ENCODE data around the gene KDM8. TPM values are rescaled to one million over a fixed set of nuclear protein-coding genes. Genes with fewer than 3 reads are reported as not detected.

KDM8 gene
- total RNA-seq, 1 donor from 2014 or later: 15.6 TPM

DNA sequence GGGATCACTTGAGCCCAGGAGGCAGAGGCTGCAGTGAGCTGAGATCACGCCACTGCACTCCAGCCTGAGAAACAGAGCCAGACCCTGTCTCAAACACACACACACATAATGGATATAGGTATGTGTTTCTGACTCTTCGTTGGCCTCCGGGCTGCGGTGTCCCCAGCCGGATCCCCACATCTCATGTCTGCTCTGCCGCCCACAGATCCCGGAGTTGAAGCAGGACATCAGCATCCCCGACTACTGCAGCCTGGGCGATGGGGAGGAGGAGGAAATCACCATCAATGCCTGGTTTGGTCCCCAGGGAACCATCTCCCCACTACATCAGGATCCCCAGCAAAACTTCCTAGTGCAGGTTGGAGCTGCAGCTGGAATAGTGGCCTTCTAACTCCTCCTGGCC is 15.4 kb downstream of the KDM8 start:
- H3K27ac Mint-ChIP-seq (ENCODE audit: unreplicated experiment): peak overlapping the region; percentile 12
- TF ChIP-seq, protein P1, sequence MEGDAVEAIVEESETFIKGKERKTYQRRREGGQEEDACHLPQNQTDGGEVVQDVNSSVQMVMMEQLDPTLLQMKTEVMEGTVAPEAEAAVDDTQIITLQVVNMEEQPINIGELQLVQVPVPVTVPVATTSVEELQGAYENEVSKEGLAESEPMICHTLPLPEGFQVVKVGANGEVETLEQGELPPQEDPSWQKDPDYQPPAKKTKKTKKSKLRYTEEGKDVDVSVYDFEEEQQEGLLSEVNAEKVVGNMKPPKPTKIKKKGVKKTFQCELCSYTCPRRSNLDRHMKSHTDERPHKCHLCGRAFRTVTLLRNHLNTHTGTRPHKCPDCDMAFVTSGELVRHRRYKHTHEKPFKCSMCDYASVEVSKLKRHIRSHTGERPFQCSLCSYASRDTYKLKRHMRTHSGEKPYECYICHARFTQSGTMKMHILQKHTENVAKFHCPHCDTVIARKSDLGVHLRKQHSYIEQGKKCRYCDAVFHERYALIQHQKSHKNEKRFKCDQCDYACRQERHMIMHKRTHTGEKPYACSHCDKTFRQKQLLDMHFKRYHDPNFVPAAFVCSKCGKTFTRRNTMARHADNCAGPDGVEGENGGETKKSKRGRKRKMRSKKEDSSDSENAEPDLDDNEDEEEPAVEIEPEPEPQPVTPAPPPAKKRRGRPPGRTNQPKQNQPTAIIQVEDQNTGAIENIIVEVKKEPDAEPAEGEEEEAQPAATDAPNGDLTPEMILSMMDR (conservative IDR thresholded peaks at IDR 0.05): no peak
- no peak for DNase-seq (ENCODE audit: low read depth, low spot score)
- H3K9me3 Mint-ChIP-seq: no peaks in the 10 kb centered on the region
- H3K27me3 Mint-ChIP-seq (ENCODE audit: low read depth): no peaks in the 10 kb centered on the region
- no peak overlapping the region for H3K4me3 Mint-ChIP-seq
- H3K4me1 Mint-ChIP-seq: peaks cover 4% of the 10 kb centered on the region
- no peaks in the 10 kb centered on the region for H3K36me3 Mint-ChIP-seq (ENCODE audit: low read depth)

DNA sequence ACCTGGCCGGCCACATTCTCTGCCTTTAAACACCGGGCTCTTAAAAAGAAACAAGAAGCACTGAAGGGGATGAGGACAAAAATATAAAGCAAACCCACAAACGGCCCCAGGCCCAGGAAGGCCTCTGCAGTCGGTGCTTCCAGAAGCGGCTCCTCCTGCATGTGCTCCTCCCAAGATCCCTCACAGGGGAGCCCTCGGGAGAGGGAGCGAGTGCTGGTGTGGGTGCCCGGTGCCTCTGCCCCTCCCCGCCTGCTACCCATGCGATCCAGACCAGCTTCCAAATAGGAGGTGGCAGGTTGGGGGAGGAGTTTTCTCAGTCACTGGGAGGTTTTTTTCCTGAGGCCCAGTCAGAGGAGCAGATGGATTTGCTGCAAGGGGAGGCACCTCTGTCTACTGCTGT is 15.8 kb downstream of the KDM8 start:
- H3K27ac Mint-ChIP-seq (ENCODE audit: unreplicated experiment): peak overlapping the region; percentile 12
- no peak overlapping the region for H3K4me3 Mint-ChIP-seq
- H3K36me3 Mint-ChIP-seq (ENCODE audit: low read depth): no peaks in the 10 kb centered on the region
- no peaks in the 10 kb centered on the region for H3K9me3 Mint-ChIP-seq
- H3K27me3 Mint-ChIP-seq (ENCODE audit: low read depth): no peaks in the 10 kb centered on the region
- no peak for DNase-seq (ENCODE audit: low read depth, low spot score)
- H3K4me1 Mint-ChIP-seq: peaks cover 4% of the 10 kb centered on the region
- TF ChIP-seq, protein P1 (conservative IDR thresholded peaks at IDR 0.05): no peak

DNA sequence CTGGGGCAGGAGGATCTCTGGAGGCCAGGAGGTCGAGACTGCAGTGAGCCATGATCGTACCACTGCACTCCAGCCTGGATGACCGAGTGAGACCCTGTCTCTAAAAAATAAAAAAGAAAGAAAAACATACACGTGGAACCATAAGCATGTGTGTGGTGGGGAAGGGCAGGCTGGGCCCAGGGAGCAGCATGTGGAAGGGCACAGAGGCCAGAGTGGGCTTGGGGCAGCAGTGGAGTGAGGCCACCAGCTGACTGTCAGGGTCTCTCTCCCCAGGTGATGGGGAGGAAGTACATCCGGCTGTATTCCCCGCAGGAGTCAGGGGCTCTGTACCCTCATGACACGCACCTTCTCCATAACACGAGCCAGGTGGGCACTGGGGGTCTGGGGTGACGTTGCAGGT is 16.8 kb downstream of the KDM8 start:
- H3K4me1 Mint-ChIP-seq: peaks cover 4% of the 10 kb centered on the region
- TF ChIP-seq, protein P1 (conservative IDR thresholded peaks at IDR 0.05): no peak
- H3K27me3 Mint-ChIP-seq (ENCODE audit: low read depth): no peaks in the 10 kb centered on the region
- DNase-seq (ENCODE audit: low read depth, low spot score): no peak
- no peak overlapping the region for H3K4me3 Mint-ChIP-seq
- H3K9me3 Mint-ChIP-seq: no peaks in the 10 kb centered on the region
- H3K27ac Mint-ChIP-seq (ENCODE audit: unreplicated experiment): no peak overlapping the region
- H3K36me3 Mint-ChIP-seq (ENCODE audit: low read depth): no peaks in the 10 kb centered on the region

DNA sequence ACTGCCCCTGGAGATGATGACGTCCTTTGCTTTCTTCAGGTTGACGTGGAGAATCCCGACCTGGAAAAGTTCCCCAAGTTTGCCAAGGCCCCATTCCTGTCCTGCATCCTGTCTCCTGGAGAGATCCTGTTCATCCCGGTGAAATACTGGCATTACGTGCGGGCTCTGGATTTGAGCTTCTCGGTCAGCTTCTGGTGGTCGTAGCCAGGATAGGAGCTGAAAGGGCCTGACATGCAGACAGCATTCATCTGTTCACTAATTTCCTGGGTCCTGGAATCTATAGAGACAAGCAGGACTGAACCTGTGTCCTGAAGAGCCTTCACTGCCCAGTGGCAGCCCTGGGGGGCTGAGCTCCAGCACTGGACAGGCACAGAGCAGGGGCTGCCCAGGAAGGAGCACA is 17.2 kb downstream of the KDM8 start:
- H3K4me1 Mint-ChIP-seq: peaks cover 4% of the 10 kb centered on the region
- H3K36me3 Mint-ChIP-seq (ENCODE audit: low read depth): no peaks in the 10 kb centered on the region
- TF ChIP-seq, protein P1 (conservative IDR thresholded peaks at IDR 0.05): no peak
- no peak for DNase-seq (ENCODE audit: low read depth, low spot score)
- no peak overlapping the region for H3K27ac Mint-ChIP-seq (ENCODE audit: unreplicated experiment)
- no peaks in the 10 kb centered on the region for H3K9me3 Mint-ChIP-seq
- no peaks in the 10 kb centered on the region for H3K27me3 Mint-ChIP-seq (ENCODE audit: low read depth)
- no peak overlapping the region for H3K4me3 Mint-ChIP-seq

DNA sequence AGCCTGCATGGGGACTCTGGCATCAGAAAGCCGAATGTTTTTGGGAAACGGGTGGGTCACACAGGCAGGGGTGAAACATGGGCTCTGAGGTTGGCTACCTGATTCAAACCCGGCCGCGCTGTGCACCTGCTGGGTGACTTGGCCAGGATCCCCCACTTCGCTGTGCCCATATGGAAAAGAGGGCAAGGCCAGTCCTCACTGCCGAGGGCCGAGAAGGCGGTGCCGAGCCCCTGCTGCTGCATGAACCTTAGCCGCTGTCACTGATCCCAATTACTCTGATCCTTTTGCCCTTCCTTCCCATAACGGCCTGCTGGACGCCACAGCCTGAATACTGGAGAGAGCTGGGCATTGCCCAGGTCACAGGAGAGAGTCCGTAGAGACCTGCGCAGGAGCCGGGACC is 17.7 kb downstream of the KDM8 start:
- peaks cover 4% of the 10 kb centered on the region for H3K4me1 Mint-ChIP-seq

More for the DNA sequence above, 17.7 kb downstream of the KDM8 start:
- no peaks in the 10 kb centered on the region for H3K27me3 Mint-ChIP-seq (ENCODE audit: low read depth)
- TF ChIP-seq, protein P1 (conservative IDR thresholded peaks at IDR 0.05): no peak
- H3K4me3 Mint-ChIP-seq: no peak overlapping the region
- H3K27ac Mint-ChIP-seq (ENCODE audit: unreplicated experiment): no peak overlapping the region
- H3K9me3 Mint-ChIP-seq: no peaks in the 10 kb centered on the region
- no peak for DNase-seq (ENCODE audit: low read depth, low spot score)
- H3K36me3 Mint-ChIP-seq (ENCODE audit: low read depth): no peaks in the 10 kb centered on the region
